ENCODE data around the gene REG4.

DNA sequence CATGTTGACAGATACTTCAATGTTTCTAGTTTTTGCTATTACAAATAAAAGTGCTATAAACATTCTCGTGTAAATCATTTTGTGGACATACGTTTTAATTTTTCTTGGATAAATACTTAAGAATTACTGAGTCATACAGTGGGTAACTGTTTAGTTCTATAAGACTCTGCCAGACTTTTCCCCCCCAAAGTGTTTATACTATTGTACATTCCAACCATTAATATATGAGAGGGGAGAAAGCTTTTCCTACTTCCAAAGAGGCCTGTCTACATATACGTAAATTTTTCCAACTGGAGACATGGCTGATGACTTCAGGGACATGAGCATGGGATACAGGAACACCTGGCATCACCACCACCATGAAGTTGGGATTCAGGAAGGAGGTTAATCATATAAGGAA, 17.0 kb upstream of the REG4 start:
- TF ChIP-seq, protein P1, sequence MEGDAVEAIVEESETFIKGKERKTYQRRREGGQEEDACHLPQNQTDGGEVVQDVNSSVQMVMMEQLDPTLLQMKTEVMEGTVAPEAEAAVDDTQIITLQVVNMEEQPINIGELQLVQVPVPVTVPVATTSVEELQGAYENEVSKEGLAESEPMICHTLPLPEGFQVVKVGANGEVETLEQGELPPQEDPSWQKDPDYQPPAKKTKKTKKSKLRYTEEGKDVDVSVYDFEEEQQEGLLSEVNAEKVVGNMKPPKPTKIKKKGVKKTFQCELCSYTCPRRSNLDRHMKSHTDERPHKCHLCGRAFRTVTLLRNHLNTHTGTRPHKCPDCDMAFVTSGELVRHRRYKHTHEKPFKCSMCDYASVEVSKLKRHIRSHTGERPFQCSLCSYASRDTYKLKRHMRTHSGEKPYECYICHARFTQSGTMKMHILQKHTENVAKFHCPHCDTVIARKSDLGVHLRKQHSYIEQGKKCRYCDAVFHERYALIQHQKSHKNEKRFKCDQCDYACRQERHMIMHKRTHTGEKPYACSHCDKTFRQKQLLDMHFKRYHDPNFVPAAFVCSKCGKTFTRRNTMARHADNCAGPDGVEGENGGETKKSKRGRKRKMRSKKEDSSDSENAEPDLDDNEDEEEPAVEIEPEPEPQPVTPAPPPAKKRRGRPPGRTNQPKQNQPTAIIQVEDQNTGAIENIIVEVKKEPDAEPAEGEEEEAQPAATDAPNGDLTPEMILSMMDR (IDR thresholded peaks at IDR 0.05; ENCODE audit: low read depth, low read length, poor library complexity, severe bottlenecking) = no peak
- no peak for TF ChIP-seq EZH2phosphoT487 (IDR thresholded peaks at IDR 0.05; ENCODE audit: borderline replicate concordance, low read length)
